Nephron (organoid): Measurements from ENCODE around the gene SETD2.
"Not testable (repeated sequence)": the region's sequence is repeated elsewhere in the genome, so short reads cannot be mapped to it uniquely, and the experiment has no call there.

Experiments used
- H3K27ac Mint-ChIP-seq, 3 experiments: 2 replicates each; pipeline ENCODE4 v1.8.0; 2020; ENCODE audit warnings: mixed read lengths in 3 of 3, mild to moderate bottlenecking in 2 of 3, moderate library complexity in 1 of 3
- H3K27me3 Mint-ChIP-seq: 2 replicates; pipeline ENCODE4 v1.8.0; 2021; ENCODE audit warnings: low read depth, mild to moderate bottlenecking, moderate library complexity, mixed read lengths
- H3K36me3 Mint-ChIP-seq: 2 replicates; pipeline ENCODE4 v1.8.0; 2020; ENCODE audit warnings: low read depth, mixed read lengths
- H3K4me1 Mint-ChIP-seq: 2 replicates; pipeline ENCODE4 v1.8.0; 2020; ENCODE audit warnings: mixed read lengths
- H3K4me3 Mint-ChIP-seq, 3 experiments: 2 replicates each; pipeline ENCODE4 v1.8.0; 2020; ENCODE audit warnings: mild to moderate bottlenecking in 3 of 3, mixed read lengths in 3 of 3, moderate library complexity in 2 of 3
- H3K9me3 Mint-ChIP-seq: 2 replicates; pipeline ENCODE4 v1.8.0; 2020; ENCODE audit warnings: mixed read lengths
- CTCF ChIP-seq, 3 experiments: fragments of 200-600 bp; sonication (generic); IDR thresholded peaks; one replicate each; pipeline ENCODE4 v1.5.0; 2021; ENCODE audit warnings: antibody characterized with exemption in 3 of 3; ENCODE audit not compliant: unreplicated experiment in 3 of 3

SETD2 gene

GRCh38 chr3:47197287-47197686 lies 33.4 kb upstream of the SETD2 start:
- Mint-ChIP-seq H3K36me3 (peaks cover 4% of the 10 kb centered on the region), H3K4me3 (no peak overlapping the region), H3K27ac (no peak overlapping the region), H3K27me3 (no peaks in the 10 kb centered on the region), H3K9me3 (no peaks in the 10 kb centered on the region), H3K4me1 (no peaks in the 10 kb centered on the region)
- no peak for TF ChIP-seq CTCF (IDR thresholded peaks at IDR 0.05; ENCODE audit: unreplicated experiment in 3 of 3)

GRCh38 chr3:47194994-47195393 lies 31.1 kb upstream of the SETD2 start:
- Mint-ChIP-seq H3K27me3 (no peaks in the 10 kb centered on the region), H3K27ac (no peak overlapping the region), H3K4me1 (no peaks in the 10 kb centered on the region), H3K36me3 (peaks cover 4% of the 10 kb centered on the region), H3K9me3 (no peaks in the 10 kb centered on the region), H3K4me3 (no peak overlapping the region)
- TF ChIP-seq CTCF (IDR thresholded peaks at IDR 0.05; ENCODE audit: unreplicated experiment in 3 of 3): no peak

- H3K36me3 Mint-ChIP-seq: peaks cover 4% of the 10 kb centered on the region
- no peak overlapping the region for H3K4me3 Mint-ChIP-seq
- no peaks in the 10 kb centered on the region for H3K27me3 Mint-ChIP-seq
- H3K4me1 Mint-ChIP-seq: no peaks in the 10 kb centered on the region
- no peaks in the 10 kb centered on the region for H3K9me3 Mint-ChIP-seq
- H3K27ac Mint-ChIP-seq: no peak overlapping the region
- no peak for TF ChIP-seq CTCF (IDR thresholded peaks at IDR 0.05; ENCODE audit: unreplicated experiment in 3 of 3)
Observed at GRCh38 chr3:47193871-47194859, 30.3 kb upstream of the SETD2 start.

- H3K27me3 Mint-ChIP-seq: no peaks in the 10 kb centered on the region
- no peak overlapping the region for H3K27ac Mint-ChIP-seq
- no peak for TF ChIP-seq CTCF (IDR thresholded peaks at IDR 0.05; ENCODE audit: unreplicated experiment in 3 of 3)
- H3K4me1 Mint-ChIP-seq: no peaks in the 10 kb centered on the region
- no peak overlapping the region for H3K4me3 Mint-ChIP-seq
- H3K36me3 Mint-ChIP-seq: peaks cover 3% of the 10 kb centered on the region
- H3K9me3 Mint-ChIP-seq: no peaks in the 10 kb centered on the region
Observed at GRCh38 chr3:47186285-47186684, 22.4 kb upstream of the SETD2 start.

GRCh38 chr3:47181685-47182084 lies 17.8 kb upstream of the SETD2 start:
- H3K27ac Mint-ChIP-seq, H3K4me3 Mint-ChIP-seq, H3K9me3 Mint-ChIP-seq, H3K27me3 Mint-ChIP-seq, H3K4me1 Mint-ChIP-seq: not testable (repeated sequence)
- peaks cover 13% of the 10 kb centered on the region for H3K36me3 Mint-ChIP-seq

- not testable (repeated sequence) for H3K4me1 Mint-ChIP-seq, H3K4me3 Mint-ChIP-seq, H3K27me3 Mint-ChIP-seq, H3K27ac Mint-ChIP-seq, H3K9me3 Mint-ChIP-seq
- H3K36me3 Mint-ChIP-seq: peaks cover 13% of the 10 kb centered on the region
Observed at GRCh38 chr3:47180011-47180410, 16.1 kb upstream of the SETD2 start.

GRCh38 chr3:47176582-47176981 lies 12.7 kb upstream of the SETD2 start:
- no peaks in the 10 kb centered on the region for H3K9me3 Mint-ChIP-seq
- H3K36me3 Mint-ChIP-seq: peaks cover 21% of the 10 kb centered on the region
- H3K27me3 Mint-ChIP-seq: no peaks in the 10 kb centered on the region
- no peak overlapping the region for H3K4me3 Mint-ChIP-seq
- no peaks in the 10 kb centered on the region for H3K4me1 Mint-ChIP-seq
- TF ChIP-seq CTCF (IDR thresholded peaks at IDR 0.05; ENCODE audit: unreplicated experiment in 3 of 3): no peak
- no peak overlapping the region for H3K27ac Mint-ChIP-seq
